HepG2 (cell line): ENCODE data around the gene IL18. TPM values are rescaled to one million over a fixed set of nuclear protein-coding genes. Genes with fewer than 3 reads are reported as not detected.
"Not testable (repeated sequence)": the region's sequence is repeated elsewhere in the genome, so short reads cannot be mapped to it uniquely, and the experiment has no call there.

Experiments used
- ATAC-seq: fragments of 200-7000 bp; cut with Tn5 transposase; 3 replicates; pipeline ENCODE4 v1.9.1; 2020; ENCODE audit warnings: mild to moderate bottlenecking, moderate library complexity
- BruUV-seq: library from RNA; stranded (reverse); fragments of 400-500 nt; replicated peaks from 2 replicates; lab custom pipeline; 2021; lab: Mats Ljungman, UMichigan
- CTCF ChIA-PET: fragments of 300-600 bp; formaldehyde crosslinking; extraction: SDS; loops from one replicate; lab custom pipeline; 2021; ENCODE audit warnings: low total read pairs, inconsistent platforms, low intra/inter-chr PET ratio; lab: Yijun Ruan, JAX
- POLR2A ChIA-PET: fragments of 350-600 bp; sonication (Branson Sonifier 250); formaldehyde crosslinking; loops from one replicate; lab custom pipeline; 2020; ENCODE audit warnings: antibody characterized with exemption, inconsistent platforms; lab: Yijun Ruan, JAX
- DNase-seq: peaks from one replicate; pipeline ENCODE4 v3.0.0-alpha.2; 2015; ENCODE audit warnings: low spot score
- FAIRE-seq: peaks from 3 replicates; lab custom pipeline; 2011; peaks lifted over from hg19 to GRCh38; lab: Jason Lieb, UNC
- H2AFZ ChIP-seq: one replicate; pipeline ENCODE4 v1.6.1; 2011; ENCODE audit warnings: low read length, inconsistent platforms
- H3K27ac ChIP-seq: fragments of 300-600 bp; 3 replicates; pipeline ENCODE4 v1.8.0; 2011; ENCODE audit warnings: mixed run types, mild to moderate bottlenecking, mixed read lengths, low read length, inconsistent platforms; ENCODE audit not compliant: insufficient read depth; ENCODE audit errors: extremely low read length
- H3K27me3 ChIP-seq, 2 experiments: fragments of 200-600 bp in 1 of 2; 2 replicates in 1 of 2; 3 replicates in 1 of 2; pipeline versions ENCODE4 v1.6.0 to v1.8.0; 2011; ENCODE audit warnings: low read length in 2 of 2, mild to moderate bottlenecking in 2 of 2, moderate library complexity in 2 of 2, inconsistent platforms in 1 of 2; ENCODE audit not compliant: insufficient read depth in 2 of 2, control insufficient read depth in 1 of 2
- H3K36me3 ChIP-seq, 2 experiments: fragments of 200-600 bp in 1 of 2; replicated peaks in 1 of 2; 2 replicates in 1 of 2; 3 replicates in 1 of 2; pipeline versions ENCODE4 v1.5.1 to v1.8.0; 2011; ENCODE audit warnings: low read length in 2 of 2, inconsistent platforms in 1 of 2; ENCODE audit not compliant: insufficient read depth in 2 of 2, control insufficient read depth in 1 of 2
- H3K4me1 ChIP-seq: 2 replicates; pipeline ENCODE4 v1.5.1; 2012; ENCODE audit warnings: low read length, inconsistent platforms; ENCODE audit not compliant: insufficient read depth
- H3K4me2 ChIP-seq: 2 replicates; pipeline ENCODE4 v1.6.0; 2011; ENCODE audit warnings: low read depth, low read length, inconsistent platforms
- H3K4me3 ChIP-seq, 3 experiments: fragments of 200-600 bp in 1 of 3; sonication (generic), shearing (Covaris generic) in 1 of 3; replicated peaks in 1 of 3; 2 replicates each; pipeline ENCODE4 v1.5.1; 2011 to 2016; ENCODE audit warnings: low read length in 3 of 3, inconsistent platforms in 2 of 3, low read depth in 2 of 3, mild to moderate bottlenecking in 2 of 3, control low read depth in 1 of 3, mixed read lengths in 1 of 3; ENCODE audit not compliant: insufficient read depth in 1 of 3
- H3K79me2 ChIP-seq: one replicate; pipeline ENCODE4 v1.6.1; 2011; ENCODE audit warnings: low read length, inconsistent platforms; ENCODE audit not compliant: insufficient read depth
- H3K9ac ChIP-seq: 2 replicates; pipeline ENCODE4 v1.6.0; 2011; ENCODE audit warnings: mild to moderate bottlenecking, low read depth, low read length, inconsistent platforms; ENCODE audit not compliant: insufficient read depth
- H3K9me3 ChIP-seq: 2 replicates; pipeline ENCODE4 v1.5.1; 2012; ENCODE audit warnings: mild to moderate bottlenecking, low read length
- H4K20me1 ChIP-seq: 2 replicates; pipeline ENCODE4 v1.6.0; 2011; ENCODE audit warnings: inconsistent platforms, mild to moderate bottlenecking, low read length, moderate library complexity; ENCODE audit not compliant: insufficient read depth
- CHCHD3 ChIP-seq: sonication (generic); formaldehyde crosslinking; IDR thresholded peaks from 2 replicates; pipeline ENCODE4 v1.8.0; 2022; ENCODE audit warnings: mild to moderate bottlenecking, missing genetic modification reagents, moderate library complexity
- GATAD1 ChIP-seq: IDR thresholded peaks from 2 replicates; pipeline ENCODE4 v1.6.1; 2016; ENCODE audit warnings: missing genetic modification reagents, missing compliant biosample characterization
- KDM3A ChIP-seq: IDR thresholded peaks from 2 replicates; pipeline ENCODE4 v1.6.1; 2018; ENCODE audit warnings: low read depth, missing compliant biosample characterization
- WGBS: methylation state at CpG from one replicate; pipeline ENCODE4 v1.1.6; 2017; ENCODE audit warnings: low lambda C conversion rate; 5-methylcytosine and 5-hydroxymethylcytosine counted together
- in situ Hi-C: cut with HindIII; loops from 2 replicates; pipeline ENCODE4 v1.10.0; 2017; ENCODE audit warnings: low pct_unique_long_range_greater_than_20kb; ENCODE audit not compliant: extremely low pct_ligation_motif_present
- intact Hi-C: fragments of 100-400 bp; cut with micrococcal nuclease; formaldehyde crosslinking; loops from one replicate; pipeline ENCODE4 v1.10.0; 2022; ENCODE audit not compliant: unreplicated experiment
- polyA plus RNA-seq, 8 experiments: library from polyadenylated mRNA; depleted of rRNA in 3 of 8; stranded (reverse) in 7 of 8; unstranded in 1 of 8; fragments of >200 nt; fragmentation: Illumina TruSeq in 4 of 8; extraction: Trizol in 4 of 8; gene quantifications; 2 replicates each; pipeline versions ENCODE4 v1.2.1 to v1.2.3, GENCODE V29; 2011 to 2016; ENCODE audit warnings: low read depth in 4 of 8, missing spikeins in 1 of 8, mixed read lengths in 1 of 8; ENCODE audit not compliant: insufficient read depth in 1 of 8
- small RNA-seq, 3 experiments: library from RNA; depleted of rRNA; stranded (forward); fragments of <200 nt; gene quantifications; one replicate each; pipeline ENCODE3, GENCODE V24; 2012; ENCODE audit warnings: low read depth in 2 of 3, low replicate concordance in 1 of 3; ENCODE audit not compliant: insufficient read length in 3 of 3, insufficient read depth in 2 of 3
- total RNA-seq, 5 experiments: library from RNA; depleted of rRNA; stranded (reverse); fragments of >200 nt; fragmentation: Illumina TruSeq; extraction: Trizol; gene quantifications; 2 replicates each; pipeline ENCODE4 v1.2.3, GENCODE V29; 2016; ENCODE audit warnings: low read depth in 1 of 5
- TF ChIP-seq, protein P1 (sequence below): sonication (generic); formaldehyde crosslinking; conservative IDR thresholded peaks from 2 replicates; pipeline ENCODE4 v1.4.0; 2020; ENCODE audit warnings: missing genetic modification reagents

The IL18 gene
- total and polyA plus RNA-seq, 2 of the 13 experiments (the other 11 are each of a cell fraction or from before 2014, with no cell fraction given) = 0.89 to 2.7 TPM

DNA sequence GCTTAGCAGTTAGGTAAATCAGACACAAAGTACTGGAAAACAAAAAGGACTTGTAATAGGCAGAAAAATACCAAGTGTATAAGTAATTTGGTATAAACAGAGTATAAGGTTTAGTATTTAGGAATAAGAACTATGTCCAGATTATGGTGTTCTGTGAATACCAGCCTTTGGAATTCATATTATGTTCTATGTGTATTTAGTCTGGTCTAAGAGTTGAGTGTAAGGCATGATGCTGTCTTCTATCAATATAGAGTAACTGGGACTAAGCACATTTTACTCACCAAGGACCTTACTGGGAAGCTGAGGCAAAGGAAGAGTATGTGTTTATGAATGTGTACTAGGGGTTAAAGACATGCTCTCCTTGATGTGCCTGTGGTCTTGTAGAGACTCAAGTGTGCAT, 67.7 kb downstream of the IL18 start:
- H3K4me1 ChIP-seq = no peaks in the 10 kb centered on the region
- no peaks in the 10 kb centered on the region for H3K9me3 ChIP-seq
- H2AFZ ChIP-seq = no peak overlapping the region
- no peak for TF ChIP-seq GATAD1 (CRISPR knock-in tag)
- TF ChIP-seq KDM3A = no peak
- TF ChIP-seq, protein P1, sequence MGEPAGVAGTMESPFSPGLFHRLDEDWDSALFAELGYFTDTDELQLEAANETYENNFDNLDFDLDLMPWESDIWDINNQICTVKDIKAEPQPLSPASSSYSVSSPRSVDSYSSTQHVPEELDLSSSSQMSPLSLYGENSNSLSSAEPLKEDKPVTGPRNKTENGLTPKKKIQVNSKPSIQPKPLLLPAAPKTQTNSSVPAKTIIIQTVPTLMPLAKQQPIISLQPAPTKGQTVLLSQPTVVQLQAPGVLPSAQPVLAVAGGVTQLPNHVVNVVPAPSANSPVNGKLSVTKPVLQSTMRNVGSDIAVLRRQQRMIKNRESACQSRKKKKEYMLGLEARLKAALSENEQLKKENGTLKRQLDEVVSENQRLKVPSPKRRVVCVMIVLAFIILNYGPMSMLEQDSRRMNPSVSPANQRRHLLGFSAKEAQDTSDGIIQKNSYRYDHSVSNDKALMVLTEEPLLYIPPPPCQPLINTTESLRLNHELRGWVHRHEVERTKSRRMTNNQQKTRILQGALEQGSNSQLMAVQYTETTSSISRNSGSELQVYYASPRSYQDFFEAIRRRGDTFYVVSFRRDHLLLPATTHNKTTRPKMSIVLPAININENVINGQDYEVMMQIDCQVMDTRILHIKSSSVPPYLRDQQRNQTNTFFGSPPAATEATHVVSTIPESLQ (CRISPR knock-in tag) = no peak
- no peak for TF ChIP-seq CHCHD3 (CRISPR knock-in tag)
- CTCF ChIA-PET = no interaction called here
- no peaks in the 10 kb centered on the region for H3K79me2 ChIP-seq
- no peak for ATAC-seq
- no peaks in the 10 kb centered on the region for H4K20me1 ChIP-seq
- intact Hi-C loops = no loop called here
- POLR2A ChIA-PET = interaction anchor here (1.1 kb wide), 1 partner anchor 10 kb away, joined by 3 read pairs; the partner anchor contains the start of genes SDHD and TIMM8B
- in situ Hi-C loops = no loop called here
- no peaks in the 10 kb centered on the region for H3K27me3 ChIP-seq
- H3K4me2 ChIP-seq = no peak overlapping the region
- H3K27ac ChIP-seq = no peak overlapping the region
- FAIRE-seq = no peak
- BruUV-seq = no TSS peak
- H3K4me3 ChIP-seq = no peak overlapping the region
- DNase-seq = no peak
- peaks cover 5 to 21% of the 10 kb centered on the region in 2 experiments; a peak in 4 of 5 replicates for H3K36me3 ChIP-seq
- no peak overlapping the region for H3K9ac ChIP-seq

DNA sequence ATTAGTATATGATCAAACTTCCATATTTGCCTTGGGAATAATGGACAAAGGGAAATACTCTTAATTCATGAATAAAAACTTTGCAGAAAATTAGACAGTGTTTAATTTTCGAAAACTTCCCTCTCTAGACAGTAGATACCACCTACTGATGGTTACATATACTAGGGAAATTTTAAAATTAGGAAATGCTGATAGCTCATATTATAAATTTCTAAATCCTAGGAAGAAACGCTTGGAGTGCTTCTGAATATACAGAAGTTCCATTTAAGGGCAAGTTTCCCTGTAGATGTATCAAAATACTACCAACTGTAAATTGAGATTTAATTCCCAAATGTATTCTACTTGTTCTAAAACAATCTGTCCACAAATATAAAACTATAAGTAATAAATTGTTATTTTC, 68.6 kb downstream of the IL18 start:
- peaks cover 5 to 28% of the 10 kb centered on the region in 2 experiments; a peak in 4 of 5 replicates for H3K36me3 ChIP-seq
- DNase-seq, H4K20me1 ChIP-seq, ATAC-seq, H3K79me2 ChIP-seq, H3K9ac ChIP-seq, H3K27me3 ChIP-seq, H3K27ac ChIP-seq, intact Hi-C loops, POLR2A ChIA-PET, H3K4me2 ChIP-seq, in situ Hi-C loops, H3K4me1 ChIP-seq, H2AFZ ChIP-seq, H3K4me3 ChIP-seq, BruUV-seq, FAIRE-seq, H3K9me3 ChIP-seq, CTCF ChIA-PET: not testable (repeated sequence)
- 95% methylated on average over 2 of the region's 2 CpGs for WGBS

Small RNA genes lying within 50 kb of the gene (small RNA-seq; reads per million reads assigned to genes)
- gene MRPS36P4 = 0 reads per million in 3 experiments

Other genes starting within 250 kb of the IL18 start
- gene C11orf52, start 245.2 kb downstream of the IL18 start, total RNA-seq (2016; rRNA removed; fragmentation: Illumina TruSeq; extraction: Trizol) = 7.4 and 10.5 TPM in 2 replicates
- gene C11orf52, start 245.2 kb downstream of the IL18 start, polyA plus RNA-seq (2011; rRNA removed) = 11.0 and 16.5 TPM in 2 replicates
- gene DIXDC1, start 226.8 kb downstream of the IL18 start, total RNA-seq (2016; rRNA removed; fragmentation: Illumina TruSeq; extraction: Trizol) = 25.0 and 29.7 TPM in 2 replicates
- 7.8 and 10.4 TPM in 2 replicates for gene DIXDC1, start 226.8 kb downstream of the IL18 start, polyA plus RNA-seq (2011; rRNA removed)
- 62.2 and 73.2 TPM in 2 replicates for gene DLAT, start 138.7 kb downstream of the IL18 start, total RNA-seq (2016; rRNA removed; fragmentation: Illumina TruSeq; extraction: Trizol)
- 21.5 and 26.4 TPM in 2 replicates for gene DLAT, start 138.7 kb downstream of the IL18 start, polyA plus RNA-seq (2011; rRNA removed)
- 2.7 and 2.8 TPM in 2 replicates for gene PIH1D2, start 90.1 kb downstream of the IL18 start, total RNA-seq (2016; rRNA removed; fragmentation: Illumina TruSeq; extraction: Trizol)
- gene PIH1D2, start 90.1 kb downstream of the IL18 start, polyA plus RNA-seq (2011; rRNA removed) = 0.49 and 0.61 TPM in 2 replicates
- gene NKAPD1, start 89.8 kb downstream of the IL18 start, total RNA-seq (2016; rRNA removed; fragmentation: Illumina TruSeq; extraction: Trizol) = 22.5 and 31.8 TPM in 2 replicates
- 8.3 and 11.2 TPM in 2 replicates for gene NKAPD1, start 89.8 kb downstream of the IL18 start, polyA plus RNA-seq (2011; rRNA removed)
- gene TIMM8B, start 77.3 kb downstream of the IL18 start, total RNA-seq (2016; rRNA removed; fragmentation: Illumina TruSeq; extraction: Trizol) = 98.3 and 125 TPM in 2 replicates
- gene TIMM8B, start 77.3 kb downstream of the IL18 start, polyA plus RNA-seq (2011; rRNA removed) = 84.5 and 87.5 TPM in 2 replicates
- 123 and 187 TPM in 2 replicates for gene SDHD, start 77.2 kb downstream of the IL18 start, total RNA-seq (2016; rRNA removed; fragmentation: Illumina TruSeq; extraction: Trizol)
- gene SDHD, start 77.2 kb downstream of the IL18 start, polyA plus RNA-seq (2011; rRNA removed) = 117 and 131 TPM in 2 replicates
- not detected in 2 replicates for gene TEX12, start 3.3 kb upstream of the IL18 start, total RNA-seq (2016; rRNA removed; fragmentation: Illumina TruSeq; extraction: Trizol)
- gene TEX12, start 3.3 kb upstream of the IL18 start, polyA plus RNA-seq (2011; rRNA removed) = not detected in 2 replicates
- gene BCO2, start 11.4 kb upstream of the IL18 start, total RNA-seq (2016; rRNA removed; fragmentation: Illumina TruSeq; extraction: Trizol) = 0.38 TPM in 1 of 2 replicates, not detected in the other
- gene BCO2, start 11.4 kb upstream of the IL18 start, polyA plus RNA-seq (2011; rRNA removed) = 0.58 and 0.67 TPM in 2 replicates
- gene PTS, start 62.3 kb upstream of the IL18 start, total RNA-seq (2016; rRNA removed; fragmentation: Illumina TruSeq; extraction: Trizol) = 46.8 and 49.3 TPM in 2 replicates
- gene PTS, start 62.3 kb upstream of the IL18 start, polyA plus RNA-seq (2011; rRNA removed) = 26.3 and 33.6 TPM in 2 replicates
- gene PLET1, start 96.8 kb upstream of the IL18 start, total RNA-seq (2016; rRNA removed; fragmentation: Illumina TruSeq; extraction: Trizol) = not detected in 2 replicates
- gene PLET1, start 96.8 kb upstream of the IL18 start, polyA plus RNA-seq (2011; rRNA removed) = not detected in 2 replicates